Activated CD8-positive, alpha-beta memory T cell treated with anti-CD3 and anti-CD28 coated beads for 36 hours (primary cell): ENCODE measurements around the gene DYNC1H1. TPM values are rescaled to one million over a fixed set of nuclear protein-coding genes. Genes with fewer than 3 reads are reported as not detected.

ENCODE experiments used
- CTCF ChIA-PET: fragments of 350-600 bp; sonication (Branson Sonifier 250); formaldehyde crosslinking; loops from one replicate; lab custom pipeline; 2021; ENCODE audit warnings: antibody characterized with exemption; lab: Charles Lee
- POLR2A ChIA-PET: fragments of 350-600 bp; sonication (Branson Sonifier 250); formaldehyde crosslinking; loops from one replicate; lab custom pipeline; 2021; ENCODE audit warnings: antibody characterized with exemption; lab: Charles Lee
- total RNA-seq, 2 experiments: library from RNA; stranded (reverse); gene quantifications; one replicate each; pipeline ENCODE4 v1.2.3, GENCODE V29; 2021

Gene DYNC1H1
- total RNA-seq, 2 experiments from 2014 or later, result 253 to 261 TPM

DNA sequence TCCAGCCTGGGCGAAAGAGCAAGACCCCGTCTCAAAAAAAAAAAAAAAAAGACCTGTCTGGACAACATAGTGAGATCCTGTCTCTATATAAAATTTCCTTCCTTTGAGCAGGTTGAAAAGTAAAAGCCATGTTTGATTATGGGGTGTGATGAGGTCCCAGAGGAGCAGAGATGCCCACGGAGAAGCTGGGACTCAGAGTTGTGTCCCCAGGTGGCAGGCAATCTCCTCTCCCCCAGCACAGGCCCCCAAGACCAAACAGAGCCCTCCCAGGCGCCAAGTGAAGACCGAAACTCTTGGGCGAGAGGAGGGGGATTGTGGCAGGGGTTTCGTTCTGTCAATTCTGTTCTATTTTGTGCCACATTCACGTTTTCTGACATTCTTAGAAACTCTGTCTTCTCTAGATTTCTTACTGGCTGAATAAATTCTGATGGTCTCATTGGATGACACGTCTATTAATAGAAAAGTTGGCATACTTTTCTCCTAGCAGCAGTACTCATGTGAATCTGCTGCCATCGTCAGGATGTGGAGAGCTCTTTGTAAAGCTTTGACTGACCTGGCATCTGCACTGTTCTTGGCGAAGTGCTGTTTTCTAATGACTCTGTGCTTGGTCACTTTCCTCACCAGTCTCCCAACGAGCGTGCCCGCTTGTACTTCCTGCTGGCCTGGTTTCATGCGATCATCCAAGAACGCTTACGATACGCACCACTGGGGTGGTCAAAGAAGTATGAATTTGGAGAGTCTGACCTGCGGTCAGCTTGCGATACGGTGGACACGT lies 79.1 kb downstream of the DYNC1H1 start:
- ChIA-PET CTCF (no interaction called here), POLR2A (no interaction called here)

DNA sequence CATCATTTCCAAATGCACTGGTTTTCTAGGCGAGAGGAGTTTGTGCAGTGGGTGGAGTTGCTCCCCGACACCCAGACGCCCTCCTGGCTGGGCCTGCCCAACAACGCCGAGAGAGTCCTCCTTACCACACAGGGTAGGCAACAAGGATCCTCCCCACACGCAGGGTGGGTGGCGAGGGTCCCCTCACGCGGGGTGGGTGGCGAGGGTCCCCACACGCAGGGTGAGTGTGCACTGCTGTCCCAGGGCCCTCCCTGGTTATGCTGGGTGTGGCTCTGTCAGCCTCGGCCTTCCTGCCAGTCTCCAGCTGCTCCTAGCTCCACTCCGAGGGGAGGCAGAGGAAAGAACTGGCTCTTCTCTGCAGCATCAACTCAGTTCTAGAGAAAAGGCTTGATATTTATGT lies 80.2 kb downstream of the DYNC1H1 start:
- POLR2A ChIA-PET, result no interaction called here

DNA sequence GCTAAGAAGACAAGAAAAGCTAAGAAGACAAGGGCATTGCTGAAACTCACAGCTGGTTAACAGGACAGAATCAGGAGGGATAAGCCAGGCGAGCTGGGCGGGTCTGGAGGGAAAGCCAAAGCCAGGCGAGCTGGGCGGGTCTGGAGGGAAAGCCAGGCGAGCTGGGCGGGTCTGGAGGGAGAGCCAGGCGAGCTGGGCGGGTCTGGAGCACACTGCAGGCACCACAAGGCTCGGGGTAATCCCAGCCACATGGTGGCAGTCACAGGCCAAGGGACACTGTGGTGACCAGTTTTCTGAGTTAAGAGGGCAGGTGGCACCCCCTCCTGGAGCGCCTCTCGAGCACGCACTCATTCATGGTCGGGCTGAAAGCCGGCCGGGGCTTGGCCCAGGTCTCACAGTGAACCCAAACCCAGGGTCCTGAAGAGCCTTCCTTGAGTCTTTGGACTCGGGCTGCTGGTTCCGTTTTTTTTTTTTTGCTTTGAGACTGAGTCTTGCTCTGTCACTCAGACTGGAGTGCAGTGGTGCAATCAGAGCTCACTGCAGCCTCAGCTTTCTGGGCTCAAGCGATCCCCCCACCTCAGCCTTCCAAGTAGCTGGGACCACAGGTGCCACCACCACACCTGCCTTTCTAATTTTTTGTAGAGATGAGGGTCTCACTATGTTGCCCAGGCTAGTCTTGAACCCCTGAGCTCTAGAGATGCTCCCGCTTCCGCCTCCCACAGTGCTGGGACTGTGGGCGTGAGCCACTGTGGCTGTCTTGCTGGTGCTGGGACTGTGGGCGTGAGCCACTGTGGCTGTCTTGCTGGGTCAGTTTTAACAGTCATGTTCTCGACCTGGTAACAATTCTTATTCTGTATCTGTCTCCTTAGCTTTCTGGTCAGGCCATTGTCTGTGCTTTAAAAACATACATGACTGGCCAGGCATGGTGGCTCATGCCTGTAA lies 82.2 kb downstream of the DYNC1H1 start:
- ChIA-PET POLR2A (interaction anchor here (1.1 kb wide), 1 partner anchor 14 kb away, joined by 3 read pairs; no protein-coding TSS in a partner anchor), CTCF (interaction anchor here (1.2 kb wide), 1 partner anchor 85 kb away, joined by 3 read pairs; no protein-coding TSS in a partner anchor)

More for the DNA sequence above, 80.2 kb downstream of the DYNC1H1 start:
- CTCF ChIA-PET, result no interaction called here

DNA sequence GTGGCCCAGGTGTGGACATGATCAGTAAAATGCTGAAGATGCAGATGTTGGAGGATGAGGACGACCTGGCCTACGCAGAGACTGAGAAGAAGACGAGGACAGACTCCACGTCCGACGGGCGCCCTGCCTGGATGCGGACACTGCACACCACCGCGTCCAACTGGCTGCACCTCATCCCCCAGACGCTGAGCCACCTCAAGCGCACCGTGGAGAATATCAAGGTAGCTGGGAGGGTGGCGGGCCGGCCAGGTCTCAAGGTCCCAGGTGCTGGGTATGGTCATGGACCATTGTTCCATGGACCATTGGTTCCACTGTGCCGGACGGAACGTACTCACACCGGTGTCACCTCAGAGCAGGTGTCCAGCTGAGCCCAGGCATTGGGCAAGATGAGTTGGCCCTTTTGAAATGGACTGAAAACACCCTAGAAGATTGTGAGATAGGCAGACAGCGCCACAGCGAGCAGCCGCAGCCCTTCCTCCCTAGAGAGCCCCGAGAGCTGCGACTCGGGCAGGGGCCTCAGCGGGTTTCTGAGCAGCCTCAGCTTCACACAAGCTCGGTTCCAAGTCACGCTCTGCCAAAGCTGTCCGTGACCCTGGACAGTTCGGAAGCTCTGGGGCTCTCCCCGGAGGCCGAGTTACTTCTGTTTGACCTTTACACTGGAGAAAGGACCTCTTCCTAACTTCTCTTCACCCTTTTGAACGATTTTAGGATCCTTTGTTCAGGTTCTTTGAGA lies 83.6 kb downstream of the DYNC1H1 start:
- ChIA-PET POLR2A (interaction anchor here (1.1 kb wide), 1 partner anchor 15 kb away, joined by 3 read pairs; no protein-coding TSS in a partner anchor), CTCF (interaction anchor here (0.9 kb wide), 1 partner anchor 79 kb away, joined by 3 read pairs; no protein-coding TSS in a partner anchor)

DNA sequence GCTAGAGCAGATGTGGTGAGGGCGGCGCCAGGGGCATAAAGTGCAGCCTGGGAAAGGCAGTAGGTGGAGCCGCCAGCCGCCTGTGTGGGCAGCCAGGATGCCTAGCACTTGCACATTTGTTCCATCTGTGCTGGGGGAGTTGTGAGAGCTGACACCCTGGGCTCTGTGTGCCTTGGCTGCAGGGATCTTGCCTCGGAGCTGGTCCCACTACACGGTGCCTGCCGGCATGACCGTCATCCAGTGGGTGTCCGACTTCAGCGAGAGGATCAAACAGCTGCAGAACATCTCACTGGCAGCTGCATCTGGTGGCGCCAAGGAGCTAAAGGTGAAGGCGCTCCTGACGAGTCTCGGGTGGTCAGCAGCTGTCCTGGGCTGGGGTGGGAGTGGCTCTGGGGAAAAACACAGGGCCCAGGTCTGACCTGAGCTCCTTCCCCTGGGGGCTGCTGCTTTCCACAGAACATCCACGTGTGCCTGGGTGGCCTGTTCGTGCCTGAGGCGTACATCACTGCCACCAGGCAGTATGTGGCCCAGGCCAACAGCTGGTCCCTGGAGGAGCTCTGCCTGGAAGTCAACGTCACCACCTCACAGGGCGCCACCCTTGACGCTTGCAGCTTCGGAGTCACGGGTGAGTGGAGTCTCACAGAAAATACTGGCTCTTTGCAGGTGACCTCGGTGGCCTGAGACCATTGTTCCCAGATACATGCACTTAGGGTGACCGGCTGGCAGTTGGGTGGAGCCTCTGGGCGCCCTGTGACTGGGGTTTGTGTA lies 85.1 kb downstream of the DYNC1H1 start:
- ChIA-PET POLR2A (no interaction called here), CTCF (no interaction called here)

DNA sequence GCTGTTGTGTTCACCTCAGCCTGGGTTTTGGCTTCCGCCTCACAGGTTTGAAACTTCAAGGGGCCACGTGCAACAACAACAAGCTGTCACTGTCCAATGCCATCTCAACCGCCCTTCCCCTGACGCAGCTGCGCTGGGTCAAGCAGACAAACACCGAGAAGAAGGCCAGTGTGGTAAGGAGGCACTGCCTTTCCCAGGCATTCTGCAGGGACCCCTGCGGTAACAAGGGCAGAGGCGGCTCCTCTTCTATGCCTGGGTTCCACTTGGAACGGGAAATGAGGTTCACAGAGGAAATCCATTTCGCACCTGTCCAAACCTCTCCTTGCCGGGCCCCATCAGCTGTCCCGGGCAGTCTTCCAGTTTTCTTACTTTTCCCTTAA lies 85.6 kb downstream of the DYNC1H1 start:
- ChIA-PET CTCF (no interaction called here), POLR2A (no interaction called here)

DNA sequence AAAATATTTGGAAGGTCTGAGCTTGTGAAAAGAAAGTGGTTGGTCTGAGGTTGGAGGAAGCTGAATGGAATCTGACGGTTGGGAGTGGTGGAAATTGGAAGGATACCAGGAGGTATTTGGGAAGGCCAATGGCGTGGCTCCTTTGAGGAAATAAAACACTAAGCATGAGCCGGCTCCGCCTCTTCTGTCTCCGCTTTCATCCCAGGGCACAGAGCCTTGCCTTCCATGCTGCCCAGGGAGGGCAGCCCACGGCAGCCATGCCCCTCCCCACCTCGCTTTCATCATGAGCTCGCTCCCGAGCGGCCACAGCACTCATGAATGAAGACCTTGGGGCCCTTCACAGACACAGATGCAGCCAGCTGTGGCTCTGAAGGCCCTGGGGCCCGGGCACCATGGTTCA lies 86.3 kb downstream of the DYNC1H1 start:
- POLR2A ChIA-PET, result no interaction called here
- CTCF ChIA-PET, result no interaction called here

DNA sequence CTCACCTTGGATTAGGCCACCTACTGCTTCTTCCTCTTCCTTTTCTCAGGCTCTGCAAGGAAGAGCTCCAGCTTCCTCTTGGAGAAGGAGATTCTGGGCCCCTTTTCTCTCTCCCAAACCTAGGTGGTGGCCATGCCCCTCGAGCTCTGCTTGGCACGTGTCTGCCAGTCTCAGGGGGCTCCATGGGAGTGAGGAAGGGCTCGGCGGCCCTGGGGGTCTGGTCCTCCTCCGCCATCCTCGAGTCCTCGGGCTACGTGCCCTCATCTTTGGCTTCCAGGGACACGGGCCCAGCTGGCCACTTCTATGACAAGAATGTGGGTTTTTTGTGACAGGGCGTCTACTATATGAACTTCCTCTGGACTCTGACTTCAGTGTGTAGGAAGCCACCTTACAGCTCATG lies 88.1 kb downstream of the DYNC1H1 start:
- CTCF ChIA-PET, result interaction anchor here (1.8 kb wide), 1 partner anchor 33 kb away, joined by 7 read pairs; no protein-coding TSS in a partner anchor

DNA sequence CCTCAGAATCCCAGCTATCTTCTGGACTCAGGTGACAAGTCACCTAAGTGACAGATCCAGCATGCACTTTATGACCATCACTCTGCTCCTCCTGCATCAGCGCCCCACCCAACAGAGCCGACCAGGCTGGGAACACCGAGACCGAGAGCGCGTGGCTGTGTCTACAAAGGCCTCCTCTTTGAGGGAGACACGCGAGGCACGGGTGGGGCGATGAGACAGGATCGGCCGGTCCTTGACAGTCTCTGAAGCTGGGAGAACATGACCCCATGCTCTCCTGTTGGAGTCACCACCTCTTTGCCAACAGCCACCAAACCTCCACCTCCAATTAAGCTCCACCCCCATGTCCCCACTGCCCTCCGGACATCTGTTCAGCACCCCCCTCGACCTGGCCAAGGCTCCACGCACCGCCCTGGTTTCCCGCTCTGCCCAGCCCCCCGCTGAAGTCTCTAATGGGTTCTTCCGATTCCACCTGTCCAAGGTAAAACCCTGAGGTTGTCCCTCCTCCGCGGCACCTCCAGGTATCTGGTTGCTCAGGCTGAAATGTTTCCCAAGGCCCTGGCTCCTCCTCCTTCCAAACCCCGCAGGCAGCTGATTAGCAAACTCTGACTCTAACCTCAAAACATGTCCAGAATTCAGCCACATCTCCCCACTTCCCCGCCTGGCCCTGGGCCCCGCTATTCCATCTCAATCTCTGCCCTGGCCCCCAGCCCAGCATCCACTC lies 91.0 kb downstream of the DYNC1H1 start:
- POLR2A ChIA-PET, result no interaction called here
- CTCF ChIA-PET, result no interaction called here

More for the DNA sequence above, 88.1 kb downstream of the DYNC1H1 start:
- POLR2A ChIA-PET, result no interaction called here

DNA sequence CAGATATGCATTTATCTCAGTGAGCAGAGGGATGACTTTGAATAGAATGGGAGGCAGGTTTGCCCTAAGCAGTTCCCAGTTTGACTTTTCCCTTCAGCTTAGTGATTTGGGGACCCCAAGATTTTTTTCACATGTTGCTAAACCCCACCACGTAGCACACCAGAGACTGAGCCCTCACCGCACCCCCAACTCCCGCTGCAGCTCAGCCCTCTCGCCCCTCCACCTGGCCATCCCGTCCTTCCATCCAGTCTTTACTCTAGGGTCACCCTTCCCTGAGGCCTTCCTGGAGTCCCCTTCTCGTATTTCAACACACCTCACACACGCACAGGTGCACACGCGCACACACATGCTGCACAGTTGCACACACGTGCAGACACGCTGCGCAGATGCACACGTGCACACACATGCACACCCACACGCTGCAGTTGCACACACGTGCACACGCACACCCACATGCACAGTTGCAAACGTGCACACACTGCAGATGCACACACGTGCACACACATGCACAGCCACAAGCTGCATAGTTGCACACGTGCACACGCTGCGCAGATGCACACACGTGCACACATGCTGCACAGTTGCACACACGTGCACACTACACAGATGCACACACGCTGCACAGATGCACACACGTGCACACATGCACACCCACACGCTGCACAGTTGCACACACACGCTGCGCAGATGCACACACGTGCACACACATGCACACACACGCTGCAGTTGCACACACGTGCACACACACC lies 92.5 kb downstream of the DYNC1H1 start:
- ChIA-PET POLR2A (no interaction called here), CTCF (no interaction called here)

DNA sequence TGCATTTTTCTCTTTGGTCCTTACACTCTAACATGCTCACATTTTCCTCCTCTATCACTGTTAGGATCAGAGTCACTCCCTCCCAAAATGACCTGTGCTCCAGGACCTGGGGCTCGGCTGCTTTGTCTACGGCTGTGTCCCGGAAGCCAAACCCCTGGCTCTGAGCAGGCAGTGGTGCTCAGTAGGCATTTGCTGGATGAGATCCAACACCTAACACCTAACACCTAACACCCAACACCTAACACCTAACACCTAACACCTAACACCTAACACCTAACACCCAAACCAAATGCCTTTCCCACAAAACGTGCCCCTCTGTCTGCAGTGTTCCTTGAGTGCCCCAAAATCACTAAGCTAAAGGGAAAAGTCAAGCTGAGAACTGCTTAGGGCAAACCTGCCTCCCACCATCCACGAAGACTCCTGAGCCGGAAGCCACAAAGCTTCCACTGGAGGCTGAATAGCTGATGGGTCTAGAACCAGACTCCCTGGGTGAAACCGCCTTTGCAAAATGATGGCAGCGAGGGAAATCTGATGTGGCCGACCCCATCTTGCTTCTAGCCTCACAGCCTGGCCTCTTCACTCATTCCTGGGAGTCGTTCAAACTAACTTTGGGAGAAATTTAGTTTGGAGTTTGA lies 93.2 kb downstream of the DYNC1H1 start:
- ChIA-PET POLR2A (no interaction called here), CTCF (interaction anchor here (1.0 kb wide), 1 partner anchor 39 kb away, joined by 3 read pairs; no protein-coding TSS in a partner anchor)

DNA sequence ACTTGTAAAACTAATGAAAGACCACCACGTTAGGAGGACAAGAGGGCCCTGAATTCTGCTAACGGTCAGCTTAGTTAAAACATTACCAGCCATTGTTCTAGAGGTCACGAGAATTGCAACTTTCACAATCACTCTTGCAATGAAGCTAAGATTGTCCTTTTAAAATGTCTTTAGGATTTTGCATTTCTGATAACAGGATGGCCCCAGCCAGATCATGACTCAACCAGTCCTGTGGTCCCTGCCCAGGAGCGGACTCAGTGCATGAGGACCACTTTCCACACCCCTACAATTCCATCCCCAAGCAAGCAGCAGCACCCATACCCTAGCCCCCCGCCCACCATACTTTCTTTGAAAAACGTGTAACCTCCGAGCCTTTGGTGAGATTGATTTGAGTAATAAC lies 93.8 kb downstream of the DYNC1H1 start:
- ChIA-PET POLR2A (no interaction called here), CTCF (interaction anchor here (1.0 kb wide), 1 partner anchor 38 kb away, joined by 3 read pairs; no protein-coding TSS in a partner anchor)

DNA sequence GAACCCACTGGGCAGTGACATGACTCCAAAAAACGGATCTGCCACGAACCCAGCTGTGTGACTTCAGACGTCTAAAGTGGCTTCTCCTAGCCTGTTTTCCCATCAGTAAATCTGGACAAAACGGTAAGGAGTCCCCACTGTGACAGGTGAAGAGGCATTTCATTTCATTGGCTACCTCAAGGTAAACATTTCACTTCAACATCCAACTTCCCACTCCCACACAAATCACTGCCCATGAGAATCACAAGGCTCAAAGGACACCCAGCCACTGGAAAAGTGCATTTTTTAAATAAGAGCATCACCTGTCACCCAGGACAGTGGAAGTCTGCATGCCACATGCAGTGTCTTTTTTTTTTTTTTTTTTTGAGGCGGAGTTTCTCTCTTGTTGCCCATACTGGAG lies 94.6 kb downstream of the DYNC1H1 start:
- CTCF ChIA-PET, result no interaction called here
- POLR2A ChIA-PET, result interaction anchor here (0.6 kb wide), 1 partner anchor 250 kb away, joined by 3 read pairs; no protein-coding TSS in a partner anchor

DNA sequence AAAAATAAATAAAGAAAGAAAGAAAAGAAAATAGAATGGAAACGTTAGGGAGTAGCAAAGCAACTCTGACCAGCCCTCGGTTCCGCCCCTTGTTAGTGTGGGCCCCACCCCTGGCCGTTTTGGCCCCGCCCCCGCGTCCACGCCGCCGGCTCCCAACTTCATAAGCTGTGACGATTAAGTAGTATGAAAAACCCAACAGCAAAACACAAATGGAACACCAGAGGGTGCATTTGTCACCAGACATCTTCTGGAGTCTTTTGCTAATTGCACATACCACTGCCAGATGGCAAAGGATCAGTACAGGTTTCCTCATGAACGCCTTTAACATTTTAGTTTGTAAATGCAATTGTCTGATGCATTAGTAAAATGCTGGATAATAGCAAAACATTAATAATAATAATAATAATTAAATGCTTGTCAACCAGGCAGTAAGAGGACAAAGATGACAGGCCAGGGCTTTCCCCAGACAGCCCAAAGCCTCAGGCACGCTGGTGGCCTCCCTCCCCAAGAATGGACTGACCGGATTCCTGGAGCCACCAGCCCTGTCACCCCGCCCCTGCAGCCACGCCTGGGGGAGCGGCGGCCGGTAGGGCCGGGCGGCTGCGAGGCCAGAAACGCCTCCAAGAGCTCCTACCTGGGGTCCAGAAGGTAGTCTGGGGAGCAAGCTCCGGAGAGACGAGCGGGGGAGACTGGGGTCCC lies 98.9 kb downstream of the DYNC1H1 start:
- ChIA-PET CTCF (interaction anchor here (0.9 to 2.5 kb wide), 5 partner anchors 20 to 254 kb away, joined by 3 to 7 read pairs (median 3); no protein-coding TSS in a partner anchor), POLR2A (no interaction called here)

DNA sequence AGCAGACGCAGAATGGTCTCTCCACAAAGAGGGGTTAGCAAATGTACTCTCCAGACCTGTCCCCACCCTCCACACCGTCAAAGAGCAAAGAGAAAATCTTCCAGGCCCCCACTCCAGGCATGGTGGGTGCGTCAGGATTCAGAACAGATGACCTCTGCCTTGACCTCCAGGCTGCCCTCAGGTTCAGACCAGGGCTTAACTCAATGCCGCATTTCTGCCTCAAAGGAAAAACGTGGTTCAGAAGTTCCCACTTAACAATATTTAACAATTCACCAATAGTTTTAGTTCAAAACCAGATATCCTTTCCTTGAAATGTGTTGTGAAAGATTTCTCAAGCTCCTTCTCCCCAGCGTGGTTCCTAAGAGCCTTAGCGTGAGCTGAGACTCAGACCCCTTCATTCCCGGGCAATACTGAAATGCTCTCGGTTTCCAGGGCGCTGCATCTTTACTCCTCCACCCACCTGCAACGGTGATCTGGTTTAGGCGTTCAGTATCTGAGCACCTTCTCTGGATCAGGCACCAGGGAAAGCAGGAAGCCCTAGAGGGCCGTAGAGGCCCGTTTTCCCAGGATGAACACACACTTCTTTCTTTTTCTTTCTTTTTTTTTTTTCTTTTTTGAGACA lies 99.5 kb downstream of the DYNC1H1 start:
- POLR2A ChIA-PET, result no interaction called here

More for the DNA sequence above, 99.5 kb downstream of the DYNC1H1 start:
- CTCF ChIA-PET, result interaction anchor here (1.6 to 2.5 kb wide), 2 partner anchors 32 to 250 kb away, joined by 4 to 7 read pairs; no protein-coding TSS in a partner anchor
